Peyer's patch (tissue), 4 donors: ENCODE data around the gene BRAF.

Experiments
- POLR2A ChIP-seq, 2 donors: fragments of 450-650 bp; IDR thresholded peaks; one replicate each; pipeline ENCODE4 v1.5.1; 2017; ENCODE audit warnings: antibody characterized with exemption in 2 of 2, mild to moderate bottlenecking in 2 of 2, moderate library complexity in 2 of 2
- TF ChIP-seq, protein P1 (sequence below), 6 experiments: fragments of 450-650 bp in 4 of 6; fragments of 200-600 bp in 2 of 6; sonication (generic) in 1 of 6; IDR thresholded peaks; one replicate each; pipeline ENCODE4 v1.5.1; 2017 to 2019; ENCODE audit warnings: antibody characterized with exemption in 6 of 6, mild to moderate bottlenecking in 3 of 6, moderate library complexity in 1 of 6

DNA sequence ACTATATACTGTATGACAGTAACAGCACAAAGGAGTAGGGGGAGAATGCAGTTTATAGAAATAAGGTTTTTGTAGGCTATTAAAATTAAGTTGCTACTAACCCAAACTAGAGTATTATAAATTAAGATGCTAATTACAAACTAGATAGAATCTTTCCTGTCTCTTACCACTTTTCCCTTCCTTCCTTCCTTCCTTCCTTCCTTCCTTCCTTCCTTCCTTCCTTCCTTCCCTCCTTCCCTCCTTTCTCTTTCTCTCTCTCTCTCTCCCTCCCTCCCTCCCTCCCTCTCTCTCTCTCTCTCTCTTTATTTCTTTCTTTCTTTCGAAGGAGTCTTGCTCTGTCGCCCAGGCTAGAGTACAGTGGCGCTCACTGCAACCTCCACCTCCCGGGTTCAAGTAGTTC is 36.4 kb upstream of the BRAF start:
- TF ChIP-seq, protein P1, sequence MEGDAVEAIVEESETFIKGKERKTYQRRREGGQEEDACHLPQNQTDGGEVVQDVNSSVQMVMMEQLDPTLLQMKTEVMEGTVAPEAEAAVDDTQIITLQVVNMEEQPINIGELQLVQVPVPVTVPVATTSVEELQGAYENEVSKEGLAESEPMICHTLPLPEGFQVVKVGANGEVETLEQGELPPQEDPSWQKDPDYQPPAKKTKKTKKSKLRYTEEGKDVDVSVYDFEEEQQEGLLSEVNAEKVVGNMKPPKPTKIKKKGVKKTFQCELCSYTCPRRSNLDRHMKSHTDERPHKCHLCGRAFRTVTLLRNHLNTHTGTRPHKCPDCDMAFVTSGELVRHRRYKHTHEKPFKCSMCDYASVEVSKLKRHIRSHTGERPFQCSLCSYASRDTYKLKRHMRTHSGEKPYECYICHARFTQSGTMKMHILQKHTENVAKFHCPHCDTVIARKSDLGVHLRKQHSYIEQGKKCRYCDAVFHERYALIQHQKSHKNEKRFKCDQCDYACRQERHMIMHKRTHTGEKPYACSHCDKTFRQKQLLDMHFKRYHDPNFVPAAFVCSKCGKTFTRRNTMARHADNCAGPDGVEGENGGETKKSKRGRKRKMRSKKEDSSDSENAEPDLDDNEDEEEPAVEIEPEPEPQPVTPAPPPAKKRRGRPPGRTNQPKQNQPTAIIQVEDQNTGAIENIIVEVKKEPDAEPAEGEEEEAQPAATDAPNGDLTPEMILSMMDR (IDR thresholded peaks at IDR 0.05), result no peak
- no peak for TF ChIP-seq POLR2A (IDR thresholded peaks at IDR 0.05)
